Stimulated activated CD4-positive, alpha-beta T cell treated with anti-CD3 and anti-CD28 coated beads, TNF-alpha, amount 100 ng/mL, for 1 hour (primary cell): ENCODE data around the gene CNTROB.
A peak's percentile ranks its signal among the peaks of the same experiment; 100 is the strongest.

Source experiments
- DNase-seq, 3 donors: peaks; one replicate each; pipeline ENCODE4 v3.0.0-alpha.2; 2020; ENCODE audit warnings: low read depth in 3 of 3, low spot score in 1 of 3

The CNTROB gene

GRCh38 chr17:7931709-7932482 is at the start of gene CNTROB, which contains the start of gene TRAPPC1:
TSS of gene CNTROB (plus strand) at chr17:7932206. CDS start at chr17:7933080, 874 bp downstream.
TSS of gene TRAPPC1 (minus strand) at chr17:7931946. CDS start at chr17:7931829, 117 bp downstream.
- DNase-seq: peak; percentile 97 to 99 (median 98)

GRCh38 chr17:7882629-7883028 is 49.4 kb upstream of the CNTROB start:
- DNase-seq: no peak

GRCh38 chr17:7883781-7884386 is 48.1 kb upstream of the CNTROB start:
- no peak for DNase-seq

GRCh38 chr17:7884581-7885366 is 47.2 kb upstream of the CNTROB start:
- DNase-seq: peak in 1 of 3 donors; percentile 32

GRCh38 chr17:7885367-7886226 is 46.4 kb upstream of the CNTROB start:
- peak in 1 of 3 donors; percentile 32 for DNase-seq

- peak in 2 of 3 donors; percentile 30 to 34 for DNase-seq
Measured at GRCh38 chr17:7886227-7887037, 45.6 kb upstream of the CNTROB start.

GRCh38 chr17:7887038-7887481 is 44.9 kb upstream of the CNTROB start:
- DNase-seq: no peak

GRCh38 chr17:7887482-7888183 is 44.4 kb upstream of the CNTROB start:
- peak; percentile 72 to 80 (median 79) for DNase-seq

- DNase-seq: peak in 1 of 3 donors; percentile 50
Measured at GRCh38 chr17:7888184-7888920, 43.7 kb upstream of the CNTROB start, which contains the start of gene CHD3. TSS of gene CHD3 (plus strand) at chr17:7888789. CDS start at chr17:7889001, 212 bp downstream.

- no peak for DNase-seq
Measured at GRCh38 chr17:7889166-7889955, 42.6 kb upstream of the CNTROB start.

- DNase-seq: no peak
Measured at GRCh38 chr17:7893187-7893880, 38.7 kb upstream of the CNTROB start.

- no peak for DNase-seq
Measured at GRCh38 chr17:7894226-7894625, 37.8 kb upstream of the CNTROB start.

- DNase-seq: no peak
Measured at GRCh38 chr17:7894866-7895265, 37.1 kb upstream of the CNTROB start.

- no peak for DNase-seq
Measured at GRCh38 chr17:7897090-7897489, 34.9 kb upstream of the CNTROB start.

- DNase-seq: no peak
Measured at GRCh38 chr17:7897773-7898172, 34.2 kb upstream of the CNTROB start.

GRCh38 chr17:7903154-7904103 is 28.6 kb upstream of the CNTROB start:
- no peak for DNase-seq
